ENCODE measurements around the gene SPEN. TPM values are rescaled to one million over a fixed set of nuclear protein-coding genes. Genes with fewer than 3 reads are reported as not detected.

Gene SPEN
- total RNA-seq, 1 donor from 2014 or later = 35.0 TPM

DNA sequence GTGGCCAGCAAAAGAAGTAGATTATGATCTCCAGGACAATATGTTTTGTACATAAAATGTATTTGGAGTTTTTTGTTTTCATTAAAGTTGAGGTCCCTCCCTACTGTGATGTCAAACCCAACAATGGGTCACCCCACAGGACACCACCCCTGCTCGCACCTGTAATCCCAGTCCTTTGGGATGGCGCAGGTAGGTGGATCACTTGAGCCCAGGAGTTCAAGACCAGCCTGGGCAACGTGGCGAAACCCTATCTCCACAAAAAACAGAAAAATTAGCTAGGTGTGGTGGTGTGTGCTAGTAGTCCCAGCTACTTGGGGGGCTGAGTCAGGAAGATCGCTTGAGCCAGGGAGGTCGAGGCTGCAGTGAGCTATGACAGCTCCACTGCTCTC, 119.4 kb downstream of the SPEN start:
- TF ChIP-seq, protein P1, sequence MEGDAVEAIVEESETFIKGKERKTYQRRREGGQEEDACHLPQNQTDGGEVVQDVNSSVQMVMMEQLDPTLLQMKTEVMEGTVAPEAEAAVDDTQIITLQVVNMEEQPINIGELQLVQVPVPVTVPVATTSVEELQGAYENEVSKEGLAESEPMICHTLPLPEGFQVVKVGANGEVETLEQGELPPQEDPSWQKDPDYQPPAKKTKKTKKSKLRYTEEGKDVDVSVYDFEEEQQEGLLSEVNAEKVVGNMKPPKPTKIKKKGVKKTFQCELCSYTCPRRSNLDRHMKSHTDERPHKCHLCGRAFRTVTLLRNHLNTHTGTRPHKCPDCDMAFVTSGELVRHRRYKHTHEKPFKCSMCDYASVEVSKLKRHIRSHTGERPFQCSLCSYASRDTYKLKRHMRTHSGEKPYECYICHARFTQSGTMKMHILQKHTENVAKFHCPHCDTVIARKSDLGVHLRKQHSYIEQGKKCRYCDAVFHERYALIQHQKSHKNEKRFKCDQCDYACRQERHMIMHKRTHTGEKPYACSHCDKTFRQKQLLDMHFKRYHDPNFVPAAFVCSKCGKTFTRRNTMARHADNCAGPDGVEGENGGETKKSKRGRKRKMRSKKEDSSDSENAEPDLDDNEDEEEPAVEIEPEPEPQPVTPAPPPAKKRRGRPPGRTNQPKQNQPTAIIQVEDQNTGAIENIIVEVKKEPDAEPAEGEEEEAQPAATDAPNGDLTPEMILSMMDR (IDR thresholded peaks at IDR 0.05; ENCODE audit: insufficient read depth, low read depth, low read length) = no peak
- no peak for TF ChIP-seq EZH2 (IDR thresholded peaks at IDR 0.05; ENCODE audit: insufficient read depth, low read length)
- peaks cover 31% of the 10 kb centered on the region for H3K36me3 Mint-ChIP-seq (ENCODE audit: low read depth, unreplicated experiment)
- peaks cover 58% of the 10 kb centered on the region for H4K20me1 ChIP-seq (ENCODE audit: insufficient read depth, low read length)

DNA sequence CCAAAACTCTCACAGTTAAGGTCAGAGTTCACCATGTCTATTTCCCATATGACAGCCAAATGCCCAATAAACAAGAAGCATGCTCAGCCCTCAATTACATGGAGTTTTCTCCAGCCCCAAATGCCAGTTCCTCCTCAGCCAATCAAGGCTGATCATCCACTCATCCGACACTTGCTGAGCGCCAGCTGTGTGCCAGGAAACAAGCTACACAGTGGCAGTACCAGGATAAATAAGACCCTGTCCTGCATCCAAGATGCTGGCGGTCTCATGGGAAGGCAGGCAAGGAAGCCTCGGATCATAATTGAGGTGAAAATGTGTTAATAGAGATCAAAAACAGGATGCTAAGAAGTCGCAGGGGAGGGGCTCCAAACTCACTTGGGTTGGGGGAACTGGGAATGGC, 120.7 kb downstream of the SPEN start:
- peaks cover 15% of the 10 kb centered on the region for H3K36me3 ChIP-seq (ENCODE audit: insufficient read depth, low read length)
- Mint-ChIP-seq H3K4me1 (ENCODE audit: low read depth, unreplicated experiment) (peaks cover 17% of the 10 kb centered on the region), H3K9me3 (ENCODE audit: unreplicated experiment) (peaks cover 4% of the 10 kb centered on the region), H3K36me3 (ENCODE audit: low read depth, unreplicated experiment) (peaks cover 33% of the 10 kb centered on the region), H3K27ac (ENCODE audit: unreplicated experiment) (no peak overlapping the region), H3K27me3 (ENCODE audit: low read depth, unreplicated experiment) (no peaks in the 10 kb centered on the region), H3K4me3 (ENCODE audit: unreplicated experiment) (peak overlapping the region; percentile 20)
- H3K4me2 ChIP-seq (ENCODE audit: low read length) = no peak overlapping the region
- H3K4me1 ChIP-seq (ENCODE audit: insufficient read depth, low read length) = peaks cover 17% of the 10 kb centered on the region
- FAIRE-seq = no peak
- H3K9me3 ChIP-seq (ENCODE audit: insufficient read depth, low read depth, low read length) = no peaks in the 10 kb centered on the region
- no peak overlapping the region for H3K4me3 ChIP-seq (ENCODE audit: insufficient read depth, low read depth, low read length)
- peaks cover 87% of the 10 kb centered on the region for H3K79me2 ChIP-seq (ENCODE audit: insufficient read depth, low read length)
- H2AFZ ChIP-seq (ENCODE audit: low read depth, low read length) = no peak overlapping the region
- no peak overlapping the region for H3K9ac ChIP-seq (ENCODE audit: low read length)
- no peak for DNase-seq (ENCODE audit: low read depth)
- H3K27ac ChIP-seq (ENCODE audit: low read depth, low read length) = no peak overlapping the region
- no peaks in the 10 kb centered on the region for H3K27me3 ChIP-seq (ENCODE audit: insufficient read depth, low read length)
- TF ChIP-seq, protein P1 (IDR thresholded peaks at IDR 0.05; ENCODE audit: insufficient read depth, low read depth, low read length) = no peak
- TF ChIP-seq EZH2 (IDR thresholded peaks at IDR 0.05; ENCODE audit: insufficient read depth, low read length) = no peak
- H4K20me1 ChIP-seq (ENCODE audit: insufficient read depth, low read length) = peaks cover 62% of the 10 kb centered on the region

More for the DNA sequence above, 119.4 kb downstream of the SPEN start:
- Mint-ChIP-seq H3K9me3 (ENCODE audit: unreplicated experiment) (peaks cover 4% of the 10 kb centered on the region), H3K27me3 (ENCODE audit: low read depth, unreplicated experiment) (no peaks in the 10 kb centered on the region), H3K4me3 (ENCODE audit: unreplicated experiment) (peak overlapping the region; percentile 45), H3K27ac (ENCODE audit: unreplicated experiment) (no peak overlapping the region), H3K4me1 (ENCODE audit: low read depth, unreplicated experiment) (peaks cover 19% of the 10 kb centered on the region)
- Histone ChIP-seq H3K27me3 (ENCODE audit: insufficient read depth, low read length) (no peaks in the 10 kb centered on the region), H3K36me3 (ENCODE audit: insufficient read depth, low read length) (peaks cover 9% of the 10 kb centered on the region), H3K9me3 (ENCODE audit: insufficient read depth, low read depth, low read length) (no peaks in the 10 kb centered on the region), H3K4me3 (ENCODE audit: insufficient read depth, low read depth, low read length) (no peak overlapping the region), H3K4me2 (ENCODE audit: low read length) (no peak overlapping the region), H3K79me2 (ENCODE audit: insufficient read depth, low read length) (peaks cover 87% of the 10 kb centered on the region), H3K9ac (ENCODE audit: low read length) (no peak overlapping the region), H2AFZ (ENCODE audit: low read depth, low read length) (no peak overlapping the region), H3K27ac (ENCODE audit: low read depth, low read length) (no peak overlapping the region), H3K4me1 (ENCODE audit: insufficient read depth, low read length) (peaks cover 17% of the 10 kb centered on the region)
- no peak for FAIRE-seq
- DNase-seq (ENCODE audit: low read depth) = no peak

DNA sequence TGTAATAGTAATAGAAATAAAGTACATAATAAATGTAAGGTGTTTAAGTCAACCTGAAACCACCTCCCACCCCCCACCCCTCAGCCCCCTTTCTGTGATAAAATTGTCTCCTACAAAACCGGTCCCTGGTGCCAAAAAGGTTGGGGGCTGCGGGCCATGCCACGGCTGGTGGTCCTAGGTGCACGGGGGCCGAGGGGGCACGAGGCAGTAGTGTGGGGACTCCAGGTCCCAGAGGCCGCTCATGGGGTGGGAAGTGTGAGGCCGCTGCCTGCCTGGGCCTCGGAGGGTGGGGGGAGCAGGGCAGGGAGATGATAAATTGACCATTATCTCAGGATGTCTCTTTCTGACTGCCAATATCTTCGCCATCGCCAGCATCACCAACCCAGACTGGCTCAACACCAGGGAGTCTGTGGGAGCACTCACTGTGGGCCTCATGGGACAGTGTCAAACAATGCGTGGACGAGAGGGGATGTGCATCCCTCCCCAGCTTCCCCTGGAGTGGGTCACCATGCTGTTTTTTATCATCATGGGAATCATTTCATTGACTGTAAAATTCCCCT, 121.9 kb downstream of the SPEN start:
- Histone ChIP-seq H3K9me3 (ENCODE audit: insufficient read depth, low read depth, low read length) (no peaks in the 10 kb centered on the region), H3K9ac (ENCODE audit: low read length) (no peak overlapping the region), H3K27me3 (ENCODE audit: insufficient read depth, low read length) (no peaks in the 10 kb centered on the region), H3K36me3 (ENCODE audit: insufficient read depth, low read length) (peaks cover 15% of the 10 kb centered on the region), H2AFZ (ENCODE audit: low read depth, low read length) (no peak overlapping the region), H3K4me1 (ENCODE audit: insufficient read depth, low read length) (peaks cover 17% of the 10 kb centered on the region), H3K4me3 (ENCODE audit: insufficient read depth, low read depth, low read length) (no peak overlapping the region), H3K79me2 (ENCODE audit: insufficient read depth, low read length) (peaks cover 88% of the 10 kb centered on the region), H3K4me2 (ENCODE audit: low read length) (no peak overlapping the region), H3K27ac (ENCODE audit: low read depth, low read length) (no peak overlapping the region), H4K20me1 (ENCODE audit: insufficient read depth, low read length) (peaks cover 66% of the 10 kb centered on the region)
- H3K4me3 Mint-ChIP-seq (ENCODE audit: unreplicated experiment) = no peak overlapping the region
- H3K36me3 Mint-ChIP-seq (ENCODE audit: low read depth, unreplicated experiment) = peaks cover 32% of the 10 kb centered on the region
- H3K9me3 Mint-ChIP-seq (ENCODE audit: unreplicated experiment) = peaks cover 4% of the 10 kb centered on the region
- peaks cover 17% of the 10 kb centered on the region for H3K4me1 Mint-ChIP-seq (ENCODE audit: low read depth, unreplicated experiment)
- TF ChIP-seq EZH2 (IDR thresholded peaks at IDR 0.05; ENCODE audit: insufficient read depth, low read length) = no peak
- TF ChIP-seq, protein P1 (IDR thresholded peaks at IDR 0.05; ENCODE audit: insufficient read depth, low read depth, low read length) = no peak
- FAIRE-seq (no peak), DNase-seq (ENCODE audit: low read depth) (no peak)
- no peaks in the 10 kb centered on the region for H3K27me3 Mint-ChIP-seq (ENCODE audit: low read depth, unreplicated experiment)
- no peak overlapping the region for H3K27ac Mint-ChIP-seq (ENCODE audit: unreplicated experiment)

All from astrocyte (in vitro differentiated cells and primary cell).